HUDEP-2 (cell line): ENCODE measurements around the gene THEM4.
A peak's percentile ranks its signal among the peaks of the same experiment; 100 is the strongest.

Experiments
- DNase-seq, 76 experiments: peaks; one replicate each; lab custom pipeline; 2025; ENCODE audit not compliant: unreplicated experiment in 76 of 76; lab: John Stamatoyannopoulos, UW

The THEM4 gene

GRCh38 chr1:151839457-151840403 is 69.6 kb downstream of the THEM4 start, which contains the start of gene C2CD4D:
Gene C2CD4D, minus strand, starts transcription at chr1:151839820. Its CDS starts 831 bp downstream, at chr1:151838989.
- no peak for DNase-seq

- DNase-seq: no peak
Measured at GRCh38 chr1:151839082-151839412, 70.3 kb downstream of the THEM4 start.

GRCh38 chr1:151838222-151839081 is 70.9 kb downstream of the THEM4 start:
- peak in 3 of 76 experiments; percentile 4 to 14 (median 6) for DNase-seq

GRCh38 chr1:151837884-151838221 is 71.5 kb downstream of the THEM4 start:
- DNase-seq: no peak

GRCh38 chr1:151837197-151837596 is 72.1 kb downstream of the THEM4 start:
- no peak for DNase-seq

GRCh38 chr1:151835596-151835995 is 73.7 kb downstream of the THEM4 start:
- no peak for DNase-seq

- no peak for DNase-seq
Measured at GRCh38 chr1:151834239-151834638, 75.1 kb downstream of the THEM4 start.

GRCh38 chr1:151833172-151833900 is 76.0 kb downstream of the THEM4 start:
- DNase-seq: no peak

- DNase-seq: no peak
Measured at GRCh38 chr1:151832318-151832980, 76.9 kb downstream of the THEM4 start.

- DNase-seq: no peak
Measured at GRCh38 chr1:151831605-151832004, 77.7 kb downstream of the THEM4 start, which contains the start of gene RORC. Gene RORC, minus strand, starts transcription at chr1:151831802. Its CDS starts 38 bp downstream, at chr1:151831764.

GRCh38 chr1:151831256-151831591 is 78.1 kb downstream of the THEM4 start:
- DNase-seq: no peak

GRCh38 chr1:151830055-151830454 is 79.3 kb downstream of the THEM4 start:
- DNase-seq: no peak

GRCh38 chr1:151829352-151830046 is 79.8 kb downstream of the THEM4 start:
- no peak for DNase-seq

- no peak for DNase-seq
Measured at GRCh38 chr1:151828921-151829320, 80.4 kb downstream of the THEM4 start.

- DNase-seq: no peak
Measured at GRCh38 chr1:151827853-151828252, 81.5 kb downstream of the THEM4 start.

- no peak for DNase-seq
Measured at GRCh38 chr1:151825751-151826660, 83.3 kb downstream of the THEM4 start.

GRCh38 chr1:151825204-151825603 is 84.1 kb downstream of the THEM4 start:
- no peak for DNase-seq
